Mammary epithelial cell (primary cell): ENCODE data around the gene STXBP5.

ENCODE experiments used
- EZH2 ChIP-seq: IDR thresholded peaks from 2 replicates; pipeline ENCODE4 v1.6.1; 2012; ENCODE audit warnings: low read length, inconsistent platforms, borderline replicate concordance
- TF ChIP-seq, protein P1 (sequence below), 2 donors: IDR thresholded peaks in 1 of 2; conservative IDR thresholded peaks in 1 of 2; 2 replicates each; pipeline ENCODE4 v1.5.1; 2011 to 2012; ENCODE audit warnings: inconsistent platforms in 2 of 2, low read length in 2 of 2, mild to moderate bottlenecking in 2 of 2, control low read depth in 1 of 2, low read depth in 1 of 2; ENCODE audit not compliant: insufficient read depth in 1 of 2; ENCODE audit errors: extremely low read depth in 1 of 2

GRCh38 chr6:147227770-147228320 is 23.6 kb downstream of the STXBP5 start:
- TF ChIP-seq, protein P1, sequence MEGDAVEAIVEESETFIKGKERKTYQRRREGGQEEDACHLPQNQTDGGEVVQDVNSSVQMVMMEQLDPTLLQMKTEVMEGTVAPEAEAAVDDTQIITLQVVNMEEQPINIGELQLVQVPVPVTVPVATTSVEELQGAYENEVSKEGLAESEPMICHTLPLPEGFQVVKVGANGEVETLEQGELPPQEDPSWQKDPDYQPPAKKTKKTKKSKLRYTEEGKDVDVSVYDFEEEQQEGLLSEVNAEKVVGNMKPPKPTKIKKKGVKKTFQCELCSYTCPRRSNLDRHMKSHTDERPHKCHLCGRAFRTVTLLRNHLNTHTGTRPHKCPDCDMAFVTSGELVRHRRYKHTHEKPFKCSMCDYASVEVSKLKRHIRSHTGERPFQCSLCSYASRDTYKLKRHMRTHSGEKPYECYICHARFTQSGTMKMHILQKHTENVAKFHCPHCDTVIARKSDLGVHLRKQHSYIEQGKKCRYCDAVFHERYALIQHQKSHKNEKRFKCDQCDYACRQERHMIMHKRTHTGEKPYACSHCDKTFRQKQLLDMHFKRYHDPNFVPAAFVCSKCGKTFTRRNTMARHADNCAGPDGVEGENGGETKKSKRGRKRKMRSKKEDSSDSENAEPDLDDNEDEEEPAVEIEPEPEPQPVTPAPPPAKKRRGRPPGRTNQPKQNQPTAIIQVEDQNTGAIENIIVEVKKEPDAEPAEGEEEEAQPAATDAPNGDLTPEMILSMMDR (conservative IDR thresholded peaks at IDR 0.05 in 1 of 2, IDR thresholded peaks at IDR 0.05 in 1 of 2; ENCODE audit: extremely low read depth in 1 of 2, insufficient read depth in 1 of 2, low read depth in 1 of 2, low read length in 2 of 2): no peak
- no peak for TF ChIP-seq EZH2
